ENCODE results near the gene MARCHF7. TPM values are rescaled to one million over a fixed set of nuclear protein-coding genes. Genes with fewer than 3 reads are reported as not detected.
"Not testable (repeated sequence)": the region's sequence is repeated elsewhere in the genome, so short reads cannot be mapped to it uniquely, and the experiment has no call there.

Gene MARCHF7
- total RNA-seq, 1 donor from 2014 or later, result 25.3 TPM

DNA sequence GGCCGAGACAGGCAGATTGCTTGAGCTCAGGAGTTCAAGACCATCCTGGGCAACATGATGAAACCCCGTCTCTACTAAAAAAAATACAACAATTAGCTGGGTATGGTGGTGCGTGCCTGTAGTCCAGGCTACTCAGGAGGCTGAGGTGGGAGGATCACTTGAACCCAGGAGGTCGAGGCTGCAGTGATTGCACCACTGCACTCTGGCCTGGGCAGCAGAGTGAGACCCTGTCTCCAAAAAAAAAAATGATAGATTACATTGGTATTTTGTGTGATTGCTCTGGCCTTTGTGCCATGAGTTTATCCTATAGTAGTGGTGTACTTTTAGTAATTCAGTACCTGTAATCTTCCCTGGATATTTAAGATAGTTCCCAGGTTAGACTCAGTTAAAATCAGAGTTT is 4.1 kb downstream of the MARCHF7 start:
- ATAC-seq; DNase-seq (ENCODE audit: low spot score): not testable (repeated sequence)

DNA sequence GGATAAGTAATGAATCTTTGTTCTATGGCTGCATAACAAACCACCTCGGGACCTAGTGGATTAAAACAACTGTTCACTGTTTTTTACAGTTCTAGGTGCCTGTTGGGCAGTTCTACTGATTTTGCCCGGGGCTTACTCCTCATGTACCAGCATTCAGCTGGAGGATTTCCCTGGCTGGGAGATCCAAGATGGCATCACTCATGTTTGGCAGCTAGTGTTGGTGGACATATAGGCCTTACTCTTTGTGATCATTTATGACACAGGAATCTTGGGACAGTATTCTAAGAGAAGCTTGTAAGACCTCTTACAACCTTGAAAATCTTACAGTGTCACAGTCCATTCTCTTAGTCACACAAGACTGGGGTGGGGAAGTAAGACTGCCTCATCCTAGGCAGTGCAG is 4.6 kb downstream of the MARCHF7 start:
- DNase-seq (ENCODE audit: low spot score) (no peak), ATAC-seq (no peak)

DNA sequence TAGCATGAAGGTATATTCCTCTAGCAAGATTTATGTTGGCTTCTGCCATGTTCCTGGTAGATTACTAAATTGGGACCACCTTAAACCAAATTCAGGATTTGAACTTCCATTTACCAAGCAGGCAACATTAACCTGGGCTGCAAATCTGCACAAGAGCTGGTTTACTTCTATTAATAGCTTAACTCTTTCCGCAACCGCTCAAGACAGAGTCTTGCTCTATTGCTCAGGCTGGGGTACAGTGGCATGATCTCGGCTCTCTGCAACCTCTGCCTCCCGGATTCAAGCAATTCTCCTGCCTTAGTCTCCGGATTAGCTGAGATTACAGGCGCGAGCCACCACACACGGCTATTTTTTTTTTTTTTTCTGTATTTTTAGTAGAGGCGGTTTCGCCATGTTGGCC is 8.4 kb downstream of the MARCHF7 start:
- ATAC-seq, result no peak
- no peak for DNase-seq (ENCODE audit: low spot score)

DNA sequence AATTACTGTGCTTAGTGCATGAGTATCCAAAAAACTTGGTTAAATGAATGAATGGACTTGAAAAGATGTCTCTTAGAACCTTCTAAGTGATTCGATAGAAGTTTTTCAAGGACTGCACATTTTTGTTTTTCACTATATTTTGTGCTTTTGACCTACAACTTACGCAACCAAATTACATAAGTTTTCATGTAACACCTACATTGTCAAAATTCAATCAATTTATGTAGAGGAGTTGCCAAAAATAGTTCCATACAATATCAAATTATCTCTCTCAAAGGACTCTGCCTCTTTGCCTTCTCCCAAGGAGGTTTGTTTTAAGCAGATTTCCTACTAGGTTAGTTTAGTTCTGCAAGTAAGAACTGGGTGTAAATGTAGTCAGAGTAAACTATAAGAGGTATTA is 10.3 kb downstream of the MARCHF7 start:
- no peak for DNase-seq (ENCODE audit: low spot score)
- ATAC-seq, result no peak

DNA sequence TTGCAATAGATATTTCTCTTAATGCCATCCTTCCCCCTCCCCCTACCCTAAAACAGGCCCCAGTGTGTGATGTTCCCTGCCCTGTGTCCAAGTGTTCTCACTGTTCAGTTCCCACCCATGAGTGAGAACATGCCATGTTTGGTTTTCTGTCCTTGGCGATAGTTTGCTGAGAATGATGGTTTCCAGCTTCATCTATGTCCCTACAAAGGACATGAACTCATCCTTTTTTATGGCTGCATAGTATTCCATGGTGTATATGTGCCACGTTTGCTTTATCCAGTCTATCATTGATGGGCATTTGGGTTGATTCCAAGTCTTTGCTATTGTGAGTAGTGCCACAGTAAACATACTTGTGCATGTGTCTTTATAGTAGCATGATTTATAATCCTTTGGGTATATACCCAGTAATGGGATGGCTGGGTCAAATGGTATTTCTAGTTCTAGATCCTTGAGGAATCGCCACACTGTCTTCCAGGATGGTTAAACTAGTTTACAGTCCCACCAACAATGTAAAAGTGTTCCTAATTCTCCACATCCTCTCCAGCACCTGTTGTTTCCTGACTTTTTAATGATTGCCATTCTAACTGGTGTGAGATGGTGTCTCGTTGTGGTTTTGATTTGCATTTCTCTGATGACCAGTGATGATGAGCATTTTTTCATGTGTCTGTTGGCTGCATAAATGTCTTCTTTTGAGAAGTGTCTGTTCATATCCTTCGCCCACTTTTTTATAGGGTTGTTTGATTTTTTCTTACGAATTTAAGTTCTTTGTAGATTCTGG is 12.7 kb downstream of the MARCHF7 start:
- not testable (repeated sequence) for DNase-seq (ENCODE audit: low spot score); ATAC-seq

DNA sequence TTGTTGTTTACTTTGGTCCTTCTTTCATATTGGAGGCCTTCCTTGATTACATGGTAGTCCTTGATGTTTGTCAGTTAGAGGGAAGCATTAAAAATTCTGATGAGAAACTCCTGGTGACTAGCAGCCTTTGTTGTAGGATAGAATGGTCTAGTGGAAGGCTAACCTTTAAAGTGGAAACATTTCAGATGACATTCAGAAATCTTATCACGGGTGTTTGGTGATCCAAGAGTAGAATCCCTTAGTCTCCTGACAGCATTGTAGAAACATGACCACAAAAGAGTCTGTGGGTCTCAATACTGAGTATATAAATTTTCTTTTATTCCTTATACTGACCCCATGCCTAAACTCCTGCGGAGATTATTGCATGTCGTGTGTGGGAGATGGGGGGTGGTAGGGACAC is 13.4 kb downstream of the MARCHF7 start:
- DNase-seq (ENCODE audit: low spot score), result no peak

DNA sequence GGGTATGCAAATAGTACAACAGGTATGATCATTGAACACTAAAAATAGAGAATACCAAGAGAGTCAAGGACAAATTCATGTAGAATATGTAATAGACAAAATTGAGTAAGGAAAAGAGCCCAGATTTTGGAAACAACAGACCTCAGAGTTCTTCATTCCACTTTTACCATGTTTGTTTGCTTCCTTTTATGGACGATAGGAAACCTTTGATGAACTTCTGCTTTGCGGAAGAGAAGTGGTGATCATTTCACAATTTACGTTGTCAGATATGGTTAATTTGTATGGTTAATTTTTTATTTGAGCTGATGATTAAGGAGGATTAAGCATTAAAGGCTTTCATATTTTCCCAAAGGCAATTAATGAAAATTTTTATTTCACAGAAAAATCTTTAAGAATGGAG is 16.3 kb downstream of the MARCHF7 start:
- ATAC-seq (no peak), DNase-seq (ENCODE audit: low spot score) (no peak)

More for the DNA sequence above, 13.4 kb downstream of the MARCHF7 start:
- no peak for ATAC-seq

DNA sequence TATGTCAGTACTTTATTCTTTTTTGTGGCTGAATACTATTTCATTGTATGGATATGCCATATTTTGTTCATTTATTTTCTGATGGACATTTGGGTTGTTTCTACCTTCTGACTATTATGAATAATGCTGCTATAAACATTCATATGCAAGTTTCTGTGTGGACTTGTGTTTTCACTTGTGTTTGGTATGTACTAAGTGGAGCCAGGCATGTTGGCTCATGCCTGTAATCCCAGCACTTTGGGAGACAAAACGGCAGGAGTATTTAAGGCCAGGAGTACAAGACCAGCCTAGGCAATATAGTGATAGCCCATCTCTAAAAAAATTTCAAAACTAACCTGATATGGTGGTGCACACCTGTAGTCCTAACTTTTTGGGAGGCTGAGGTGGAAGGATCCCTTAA is 23.3 kb downstream of the MARCHF7 start:
- DNase-seq (ENCODE audit: low spot score) (no peak), ATAC-seq (no peak)

DNA sequence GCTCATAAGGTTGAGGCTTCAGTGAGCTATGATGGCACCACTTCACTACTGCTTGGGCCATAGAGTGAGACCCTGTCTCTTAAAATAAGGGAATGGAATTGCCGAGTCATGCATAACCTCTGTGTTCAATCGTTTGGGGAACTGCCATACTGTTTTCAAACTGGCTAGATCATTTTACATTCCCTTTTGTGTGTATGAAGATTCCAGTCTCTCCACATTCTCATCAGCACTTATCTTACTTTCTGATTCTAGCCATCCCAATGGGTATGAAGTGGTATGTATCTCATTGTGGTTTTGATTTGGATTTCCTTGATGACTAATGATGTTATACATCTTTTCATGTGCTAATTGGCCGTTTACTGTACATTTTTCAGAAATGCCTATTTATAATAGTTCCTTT is 23.7 kb downstream of the MARCHF7 start:
- ATAC-seq (no peak), DNase-seq (ENCODE audit: low spot score) (no peak)

DNA sequence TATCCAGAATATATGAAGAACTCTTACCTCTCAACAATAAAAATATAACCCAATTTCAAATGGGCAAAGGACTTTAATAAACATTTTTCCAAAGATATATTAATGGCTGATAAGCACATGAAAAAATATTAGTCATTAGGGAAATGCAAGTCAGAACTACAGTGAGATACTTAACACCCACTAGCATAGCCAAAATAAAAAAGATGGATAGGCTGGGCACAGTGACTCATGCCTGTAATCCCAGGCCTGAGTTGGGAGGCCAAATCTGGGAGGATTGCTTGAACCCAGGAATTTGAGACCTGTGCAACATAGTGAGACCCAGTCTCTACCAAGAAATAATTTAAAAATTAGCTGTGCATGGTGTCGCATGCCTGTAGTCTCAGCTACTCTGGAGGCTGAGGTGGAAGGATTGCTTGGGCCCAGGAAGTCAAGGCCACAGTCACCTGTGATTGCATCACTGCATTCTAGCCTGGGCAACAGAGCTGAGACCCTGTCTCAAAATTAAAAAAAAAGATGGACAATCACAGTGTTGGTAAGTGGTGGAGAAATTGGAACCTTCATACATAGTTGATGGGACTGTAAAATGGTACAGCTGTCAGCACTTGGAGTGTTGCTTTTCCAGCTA is 25.1 kb downstream of the MARCHF7 start:
- ATAC-seq (no peak), DNase-seq (ENCODE audit: low spot score) (no peak)

DNA sequence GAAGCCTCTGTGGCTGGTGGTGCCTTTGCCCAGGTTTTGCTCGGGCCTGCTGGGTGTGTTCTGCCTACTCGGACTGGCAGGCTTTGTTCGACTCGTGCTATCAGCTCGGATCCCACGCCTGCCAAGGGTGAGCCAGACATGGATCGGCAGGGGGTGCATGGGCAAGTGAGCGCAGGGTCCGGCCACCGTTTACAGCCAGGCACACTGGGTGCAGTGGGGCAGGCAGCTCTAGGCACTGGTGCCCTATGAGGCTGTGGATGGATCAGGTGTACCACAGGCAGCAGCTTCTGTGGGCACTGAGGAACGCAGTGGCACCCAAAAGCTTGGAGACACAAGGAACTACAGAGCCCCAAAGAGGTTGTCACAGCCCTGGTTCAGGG is 25.6 kb downstream of the MARCHF7 start:
- no peak for DNase-seq (ENCODE audit: low spot score)
- peak; percentile 27 for ATAC-seq

DNA sequence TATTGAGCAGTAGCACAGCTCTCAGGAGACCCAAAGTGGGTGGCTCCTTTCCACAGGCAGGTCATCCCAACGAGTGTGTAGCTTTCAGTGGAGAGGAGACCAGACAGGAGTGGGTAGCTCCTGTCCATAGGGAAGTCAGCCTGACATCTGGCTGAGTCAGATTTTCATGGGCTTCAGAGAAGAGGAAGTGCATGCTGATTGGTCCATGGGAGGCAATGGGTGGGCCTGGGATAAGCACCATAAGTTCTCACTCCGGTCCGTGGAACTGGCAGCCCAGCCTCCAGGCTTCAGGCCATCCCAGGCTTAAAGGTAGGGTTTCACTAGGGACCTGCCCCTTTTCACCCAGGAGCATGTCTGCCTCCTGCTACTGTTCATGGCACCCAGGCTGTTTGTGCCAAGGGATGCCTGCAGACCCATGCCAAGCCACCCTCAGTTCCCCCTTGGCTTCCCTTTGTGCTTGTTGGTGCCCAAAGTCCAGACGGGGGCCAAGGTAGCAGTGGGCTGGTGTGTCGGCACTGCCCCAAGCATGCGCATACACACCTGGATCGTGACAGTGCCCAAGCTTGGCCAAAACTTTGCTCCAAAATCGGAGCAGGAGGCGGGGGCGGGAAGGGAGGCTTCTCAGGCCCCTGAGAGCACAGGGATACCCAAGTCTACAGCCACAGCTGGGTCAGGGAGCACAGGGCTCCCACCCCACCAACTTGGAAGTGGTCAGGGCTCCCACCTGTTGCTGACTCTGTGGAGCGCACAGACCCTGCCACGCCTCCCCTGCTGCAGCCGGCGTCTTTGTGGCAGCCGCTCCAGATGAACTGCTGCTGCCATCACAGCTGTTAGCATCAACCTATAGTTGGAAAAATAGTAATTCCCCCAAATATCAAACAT is 26.4 kb downstream of the MARCHF7 start:
- no peak for DNase-seq (ENCODE audit: low spot score)
- ATAC-seq, result peak; percentile 50

DNA sequence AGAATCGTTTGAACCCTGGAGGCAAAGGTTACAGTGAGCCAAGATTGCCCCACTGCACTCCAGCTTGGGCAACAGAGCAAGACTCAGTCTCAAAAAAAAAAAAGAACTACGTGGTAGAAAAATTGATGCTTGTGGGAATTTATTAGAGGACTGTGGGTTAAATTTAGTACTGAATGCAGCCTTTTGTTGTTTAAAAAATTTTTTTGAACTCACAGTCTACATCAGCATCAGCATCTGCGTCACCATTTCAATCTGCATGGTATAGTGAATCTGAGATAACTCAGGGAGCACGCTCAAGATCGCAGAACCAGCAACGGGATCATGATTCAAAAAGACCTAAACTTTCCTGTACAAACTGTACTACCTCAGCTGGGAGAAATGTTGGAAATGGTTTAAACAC is 30.5 kb downstream of the MARCHF7 start:
- DNase-seq (ENCODE audit: low spot score) (no peak), ATAC-seq (no peak)

DNA sequence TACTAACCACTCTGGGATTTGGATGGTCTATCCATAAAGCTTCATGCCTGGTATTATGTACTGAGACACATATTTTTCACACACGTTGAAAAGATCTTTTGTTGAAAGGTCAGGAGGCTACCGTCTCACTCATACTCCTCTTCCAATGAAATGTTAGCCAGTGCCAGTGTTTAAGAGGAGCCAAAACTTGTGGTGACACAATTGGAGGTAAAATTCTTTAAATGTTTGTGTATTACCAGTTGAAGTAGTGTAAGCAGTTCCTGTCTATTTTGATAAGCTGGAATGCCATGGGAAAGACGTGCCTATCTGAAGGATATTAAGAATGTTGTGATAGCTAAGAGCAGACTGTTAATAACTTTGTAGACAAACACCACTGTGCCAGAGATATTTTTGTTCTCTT is 32.1 kb downstream of the MARCHF7 start:
- ATAC-seq (no peak), DNase-seq (ENCODE audit: low spot score) (no peak)

DNA sequence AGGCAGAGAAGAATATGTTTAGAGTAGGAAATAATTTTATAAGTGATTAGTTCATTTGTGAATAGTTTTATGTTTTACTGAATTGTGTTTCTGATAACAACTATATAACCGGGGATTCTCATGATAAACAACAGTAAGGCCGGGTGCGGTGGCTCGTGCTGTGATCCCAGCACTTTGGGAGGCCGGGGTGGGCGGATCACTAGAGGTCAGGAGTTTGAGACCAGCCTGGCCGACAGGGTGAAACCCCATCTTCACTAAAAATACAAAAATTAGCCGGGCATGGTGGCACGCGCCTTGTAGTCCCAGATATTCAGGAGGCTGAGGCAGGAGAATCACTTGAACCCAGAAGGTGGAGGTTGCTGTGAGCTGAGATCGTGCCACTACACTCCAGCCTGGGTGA is 32.9 kb downstream of the MARCHF7 start:
- DNase-seq (ENCODE audit: low spot score); ATAC-seq: not testable (repeated sequence)

DNA sequence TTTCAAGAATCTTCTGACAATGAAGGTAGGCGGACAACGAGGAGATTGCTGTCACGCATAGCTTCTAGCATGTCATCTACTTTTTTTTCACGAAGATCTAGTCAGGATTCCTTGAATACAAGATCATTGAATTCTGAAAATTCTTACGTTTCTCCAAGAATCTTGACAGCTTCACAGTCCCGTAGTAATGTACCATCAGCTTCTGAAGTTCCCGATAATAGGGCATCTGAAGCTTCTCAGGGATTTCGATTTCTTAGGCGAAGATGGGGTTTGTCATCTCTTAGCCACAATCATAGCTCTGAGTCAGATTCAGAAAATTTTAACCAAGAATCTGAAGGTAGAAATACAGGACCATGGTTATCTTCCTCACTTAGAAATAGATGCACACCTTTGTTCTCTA is 35.8 kb downstream of the MARCHF7 start:
- ATAC-seq (no peak), DNase-seq (ENCODE audit: low spot score) (no peak)

DNA sequence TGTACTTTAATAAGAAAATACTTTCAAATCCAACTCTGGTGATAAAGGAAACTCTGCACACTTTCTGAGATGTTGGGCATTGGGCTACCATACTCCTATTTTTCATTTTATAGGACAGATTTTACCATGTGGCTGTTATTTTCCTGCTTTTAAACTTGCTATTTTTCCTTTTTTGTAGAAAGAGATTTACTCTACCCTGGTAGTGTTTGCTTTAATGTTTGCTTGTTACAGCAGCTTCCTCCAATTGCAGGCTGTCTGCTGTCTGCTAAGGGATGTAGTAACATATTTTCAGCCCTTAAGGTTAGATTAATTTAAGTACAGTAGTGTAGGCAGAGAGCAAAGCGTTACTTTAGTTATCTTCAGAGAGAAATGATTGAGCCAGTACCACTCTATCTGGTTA is 38.6 kb downstream of the MARCHF7 start:
- no peak for ATAC-seq
- DNase-seq (ENCODE audit: low spot score), result no peak

DNA sequence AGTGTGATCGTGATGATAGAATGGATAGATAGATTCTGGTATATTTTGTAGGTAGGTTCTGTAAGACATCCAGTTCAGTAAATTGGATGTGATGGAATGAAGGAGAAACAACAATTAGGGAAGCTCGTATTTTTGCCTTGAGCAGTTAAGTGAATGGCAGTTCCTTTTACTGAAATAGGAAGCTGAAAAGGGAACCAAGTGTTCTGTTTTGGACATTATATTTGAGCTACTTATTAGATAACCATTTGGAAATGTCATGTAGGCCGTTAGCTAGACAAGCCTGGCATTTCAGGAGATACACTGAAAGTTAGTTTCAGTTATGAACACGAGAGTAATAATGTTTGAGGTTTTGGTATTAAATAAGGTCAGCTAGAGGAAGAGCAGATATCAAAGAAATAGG is 41.5 kb downstream of the MARCHF7 start:
- ATAC-seq, result no peak
- no peak for DNase-seq (ENCODE audit: low spot score)

DNA sequence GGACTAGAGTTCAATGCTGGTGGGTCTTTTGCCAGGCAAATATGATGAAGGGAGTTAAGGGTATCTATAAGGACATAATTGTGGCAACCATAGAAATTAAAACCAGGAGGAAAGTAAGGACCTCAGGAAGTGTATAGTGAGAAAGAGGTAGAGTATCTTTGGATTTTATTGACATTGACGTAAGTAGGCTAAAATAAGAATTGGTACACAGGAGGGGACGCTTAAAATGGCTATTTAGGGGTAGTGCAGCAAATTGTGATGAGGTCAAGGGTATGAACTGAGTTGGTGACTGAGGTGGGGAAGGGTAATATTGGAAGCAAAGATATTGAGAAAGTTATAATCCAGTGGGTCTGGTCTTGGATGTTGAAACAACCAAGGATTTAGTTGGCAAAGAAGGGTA is 42.7 kb downstream of the MARCHF7 start:
- DNase-seq (ENCODE audit: low spot score) (no peak), ATAC-seq (no peak)

DNA sequence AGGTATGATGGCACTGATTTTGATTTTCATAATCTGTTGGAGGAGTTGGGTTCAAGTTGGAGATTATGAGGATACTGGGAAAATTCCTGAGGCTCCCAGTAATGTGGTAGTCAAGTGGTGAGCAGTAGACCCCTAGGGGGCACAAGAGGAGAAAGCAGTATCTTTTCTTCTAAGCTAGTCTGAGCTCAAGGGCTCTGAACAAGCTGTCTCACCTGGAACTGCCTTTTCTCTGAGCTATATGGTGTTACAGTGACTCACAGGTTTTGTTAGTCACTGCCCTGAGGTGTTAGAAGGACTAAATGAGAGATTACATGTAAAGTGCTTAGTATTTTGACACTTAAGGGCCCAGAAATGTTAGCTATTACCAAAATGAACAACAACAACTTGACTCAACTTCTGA is 43.5 kb downstream of the MARCHF7 start:
- peak; percentile 29 for ATAC-seq
- DNase-seq (ENCODE audit: low spot score), result no peak

DNA sequence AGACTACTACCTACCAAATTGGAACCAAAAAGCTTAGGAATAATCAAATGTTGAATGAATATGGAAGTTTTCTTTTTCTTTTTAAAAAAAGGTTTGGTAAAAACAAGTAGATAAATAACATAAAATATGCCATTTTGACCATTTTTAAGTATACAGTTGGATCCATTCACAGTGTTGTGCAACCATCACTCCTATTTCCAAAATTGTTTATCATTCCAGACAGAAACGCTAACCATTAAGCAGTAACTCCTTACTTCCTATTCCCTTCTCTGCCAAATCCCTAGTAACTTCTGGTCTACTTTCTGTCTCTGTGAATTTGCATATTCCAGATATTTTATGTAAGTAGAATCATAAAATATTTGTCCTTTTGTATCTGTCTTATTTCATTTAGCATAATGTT is 45.9 kb downstream of the MARCHF7 start:
- DNase-seq (ENCODE audit: low spot score) (no peak), ATAC-seq (no peak)

DNA sequence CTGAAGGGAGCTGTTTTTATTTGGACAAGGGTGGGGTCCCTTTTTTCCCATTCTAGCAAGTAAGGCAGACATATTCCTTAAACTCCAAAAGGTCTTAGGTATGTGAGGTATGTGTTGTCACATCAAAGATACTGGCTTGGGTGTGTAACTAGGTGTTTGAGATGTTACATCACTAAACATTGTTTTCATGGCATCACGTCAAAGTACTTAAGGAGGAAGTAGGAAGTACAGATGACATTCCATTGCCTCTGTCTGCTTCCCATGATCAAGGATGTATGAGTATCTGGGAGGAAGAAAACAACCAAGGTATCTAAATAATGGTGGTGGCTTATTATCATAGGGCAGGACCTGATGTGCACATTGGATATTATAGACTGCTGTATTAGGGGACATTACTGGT is 46.4 kb downstream of the MARCHF7 start:
- DNase-seq (ENCODE audit: low spot score), result no peak
- no peak for ATAC-seq
